Measurements from ENCODE around the gene ZNF41.
"Not testable (repeated sequence)": the region's sequence is repeated elsewhere in the genome, so short reads cannot be mapped to it uniquely, and the experiment has no call there.

The ZNF41 gene

DNA sequence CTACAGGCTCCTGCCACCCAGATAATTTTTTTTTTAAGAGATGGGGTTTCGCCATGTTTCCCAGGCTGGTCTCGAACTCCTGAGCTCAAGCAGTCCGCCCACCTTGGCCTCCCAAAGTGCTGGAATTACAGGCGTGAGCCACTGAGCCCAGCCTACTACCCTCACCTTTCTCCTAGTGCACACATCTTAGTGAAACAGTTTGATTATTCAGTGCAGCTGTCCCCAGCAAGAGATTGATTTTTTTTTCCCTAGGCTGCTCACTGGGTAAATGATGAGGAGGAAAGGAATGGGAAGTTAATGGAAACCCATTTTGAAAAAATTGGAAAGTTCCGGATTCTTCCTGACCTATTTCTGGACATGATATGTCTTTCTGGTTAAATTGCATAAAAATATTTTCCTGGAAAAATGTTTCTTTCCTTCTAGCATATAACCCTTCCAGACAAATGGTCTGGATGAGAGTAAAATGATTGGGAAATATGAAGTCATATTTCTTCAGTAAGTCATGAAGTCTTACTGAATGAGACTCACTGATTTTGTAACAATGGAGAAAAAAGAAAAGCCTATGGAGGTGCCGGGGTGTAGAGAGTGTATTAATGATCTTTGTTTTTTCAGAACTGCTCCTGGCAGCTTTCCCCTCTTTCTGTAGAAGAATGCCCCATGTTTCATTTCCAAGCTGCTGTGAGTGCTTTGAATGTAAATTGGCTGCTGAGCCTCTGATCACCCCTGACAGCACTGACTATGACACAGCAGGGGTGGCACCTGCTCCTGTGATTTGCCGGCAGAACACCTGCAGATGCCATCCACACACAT is 19.5 kb upstream of the ZNF41 start:
- no peak for DNase-seq
- Mint-ChIP-seq H3K4me1 (peaks cover 14% of the 10 kb centered on the region), H3K27ac (no peak overlapping the region), H3K27me3 (no peaks in the 10 kb centered on the region), H3K4me3 (no peak overlapping the region), H3K36me3 (no peaks in the 10 kb centered on the region), H3K9me3 (no peaks in the 10 kb centered on the region)
- CTCF ChIA-PET, result no interaction called here

GRCh38 chrX:47501226-47502074 is 18.4 kb upstream of the ZNF41 start:
- H3K27ac Mint-ChIP-seq, result no peak overlapping the region

GRCh38 chrX:47500554-47500953 is 17.5 kb upstream of the ZNF41 start:
- no peak overlapping the region for H3K4me3 Mint-ChIP-seq
- no peaks in the 10 kb centered on the region for H3K9me3 Mint-ChIP-seq
- H3K4me1 Mint-ChIP-seq, result peaks cover 16% of the 10 kb centered on the region
- H3K27me3 Mint-ChIP-seq, result no peaks in the 10 kb centered on the region
- no peak for DNase-seq
- no peaks in the 10 kb centered on the region for H3K36me3 Mint-ChIP-seq
- no peak overlapping the region for H3K27ac Mint-ChIP-seq
- CTCF ChIA-PET, result interaction anchor here (2.4 kb wide), 1 partner anchor 23 kb away, joined by 7 read pairs; no protein-coding TSS in a partner anchor

More at GRCh38 chrX:47501226-47502074, 18.4 kb upstream of the ZNF41 start:
- Mint-ChIP-seq H3K36me3 (no peaks in the 10 kb centered on the region), H3K27me3 (no peaks in the 10 kb centered on the region), H3K9me3 (no peaks in the 10 kb centered on the region), H3K4me1 (peaks cover 16% of the 10 kb centered on the region), H3K4me3 (no peak overlapping the region)
- CTCF ChIA-PET, result interaction anchor here (2.4 kb wide), 1 partner anchor 22 kb away, joined by 7 read pairs; no protein-coding TSS in a partner anchor
- DNase-seq, result no peak

DNA sequence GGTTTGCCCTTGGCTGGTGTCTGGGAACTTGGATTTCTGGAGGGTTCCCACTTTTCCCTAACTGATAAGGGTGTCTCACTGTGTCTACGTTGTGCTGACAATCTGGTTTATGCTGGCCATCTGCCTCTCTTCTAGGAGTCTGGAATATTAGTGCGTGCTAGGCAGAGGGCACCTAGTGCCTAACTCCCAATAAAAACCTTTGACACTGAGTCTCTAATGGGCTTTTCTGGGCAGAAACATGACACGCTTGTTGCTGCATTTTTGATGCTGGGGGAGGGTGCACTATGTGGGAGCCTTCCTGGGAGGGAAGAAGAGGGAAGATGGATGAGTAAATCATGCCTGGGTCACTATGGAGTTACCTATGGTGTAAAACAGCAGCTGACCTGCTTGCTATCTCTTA is 16.3 kb upstream of the ZNF41 start:
- no peaks in the 10 kb centered on the region for H3K36me3 Mint-ChIP-seq
- no peak overlapping the region for H3K4me3 Mint-ChIP-seq
- CTCF ChIA-PET, result interaction anchor here (1.1 kb wide), 1 partner anchor 22 kb away, joined by 4 read pairs; no protein-coding TSS in a partner anchor
- no peak overlapping the region for H3K27ac Mint-ChIP-seq
- no peaks in the 10 kb centered on the region for H3K9me3 Mint-ChIP-seq
- H3K4me1 Mint-ChIP-seq, result peaks cover 16% of the 10 kb centered on the region
- no peak for DNase-seq
- no peaks in the 10 kb centered on the region for H3K27me3 Mint-ChIP-seq

DNA sequence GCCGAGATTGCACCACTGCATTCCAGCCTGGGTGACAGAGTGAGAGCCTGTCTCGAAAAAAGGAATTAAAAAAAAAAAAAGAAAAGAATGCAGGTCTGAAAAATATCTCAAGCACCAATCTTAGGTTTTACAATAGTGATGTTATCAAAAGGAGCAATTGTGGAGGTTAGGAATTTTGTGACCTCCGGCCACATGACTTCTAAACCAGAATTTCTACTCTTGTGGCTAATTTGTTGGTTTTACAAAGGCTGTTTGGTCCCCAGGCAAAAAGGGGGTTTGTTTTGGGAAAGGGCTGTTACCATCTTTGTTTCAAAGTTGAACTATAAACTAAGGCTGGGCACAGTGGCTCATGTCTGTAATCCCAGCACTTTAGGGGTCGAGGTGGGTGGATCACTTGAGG is 15.4 kb upstream of the ZNF41 start:
- Mint-ChIP-seq H3K4me1 (peaks cover 16% of the 10 kb centered on the region), H3K27ac (no peak overlapping the region), H3K27me3 (no peaks in the 10 kb centered on the region), H3K36me3 (no peaks in the 10 kb centered on the region), H3K9me3 (no peaks in the 10 kb centered on the region), H3K4me3 (no peak overlapping the region)
- DNase-seq, result no peak
- CTCF ChIA-PET, result no interaction called here

DNA sequence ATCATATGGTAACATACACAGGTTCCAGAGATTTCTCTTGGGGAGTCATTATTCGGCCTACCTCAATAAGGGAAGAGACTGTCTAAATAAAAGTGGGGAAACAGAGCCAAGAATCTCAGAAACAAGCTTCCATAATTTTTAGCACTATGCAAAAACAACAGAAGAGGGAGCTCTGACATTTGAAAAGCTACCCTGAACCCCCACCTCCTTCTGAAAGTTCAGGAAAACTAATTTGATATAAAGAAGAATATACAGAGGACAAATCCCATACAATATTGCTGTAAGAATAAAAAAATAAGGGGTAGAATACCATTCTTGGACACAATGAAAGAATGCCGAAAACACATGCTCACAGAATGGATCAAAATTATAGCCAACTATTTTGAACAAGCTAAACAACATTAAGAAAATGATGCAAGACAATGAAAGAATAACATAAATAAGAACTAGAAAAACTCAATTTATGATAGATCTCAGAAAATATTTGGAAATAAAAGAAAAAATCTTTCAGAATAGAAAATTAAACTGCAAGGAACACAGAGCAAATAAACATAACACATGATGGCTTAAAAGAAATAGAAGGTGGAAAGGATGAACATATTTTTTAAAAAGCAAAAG is 14.4 kb upstream of the ZNF41 start:
- H3K36me3 Mint-ChIP-seq, result no peaks in the 10 kb centered on the region
- CTCF ChIA-PET, result interaction anchor here (0.6 to 1.2 kb wide), 4 partner anchors 21 to 649 kb away, joined by 3 to 6 read pairs (median 6); no protein-coding TSS in a partner anchor
- H3K27ac Mint-ChIP-seq, result no peak overlapping the region
- peaks cover 16% of the 10 kb centered on the region for H3K4me1 Mint-ChIP-seq
- H3K27me3 Mint-ChIP-seq, result no peaks in the 10 kb centered on the region
- DNase-seq, result no peak
- H3K9me3 Mint-ChIP-seq, result no peaks in the 10 kb centered on the region
- no peak overlapping the region for H3K4me3 Mint-ChIP-seq

GRCh38 chrX:47492133-47492532 is 9.1 kb upstream of the ZNF41 start:
- DNase-seq, H3K27me3 Mint-ChIP-seq, CTCF ChIA-PET, H3K36me3 Mint-ChIP-seq, H3K4me3 Mint-ChIP-seq, H3K27ac Mint-ChIP-seq, H3K9me3 Mint-ChIP-seq, H3K4me1 Mint-ChIP-seq: not testable (repeated sequence)

DNA sequence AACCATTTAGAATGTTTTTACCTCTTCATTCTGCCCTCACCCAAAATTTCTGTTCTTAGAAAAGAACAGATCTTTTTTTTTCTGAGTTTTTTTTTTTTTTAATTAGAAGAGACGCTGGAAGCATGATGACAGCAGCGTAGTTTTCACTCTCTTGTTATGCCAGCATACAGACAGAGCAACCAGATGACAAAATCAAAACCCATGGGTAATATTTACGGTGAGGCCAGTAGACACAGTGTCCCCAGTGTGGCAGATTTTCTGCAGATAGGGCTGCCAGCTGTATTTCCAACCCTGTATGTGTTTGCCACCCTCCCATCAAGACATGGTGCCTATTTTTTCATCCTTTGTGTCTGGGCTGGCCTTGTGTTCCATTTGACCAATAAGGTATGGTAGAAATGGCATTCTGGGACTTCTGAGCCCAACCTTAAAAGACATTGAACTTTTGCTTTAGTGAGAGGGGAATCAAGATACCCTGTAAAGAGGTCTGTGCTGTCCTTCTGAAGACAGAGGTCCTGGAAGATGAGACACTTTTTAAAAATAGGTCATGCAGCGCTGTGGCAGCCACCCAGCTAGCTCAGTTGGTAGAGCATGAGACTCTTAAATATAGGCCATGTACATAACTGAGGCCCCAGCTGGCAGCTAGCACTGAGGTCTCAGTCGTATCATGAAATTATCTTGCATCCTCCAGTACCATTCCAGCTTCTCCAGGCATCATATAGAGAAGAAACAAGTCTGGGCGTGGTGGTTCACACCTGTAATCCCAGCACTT is 6.7 kb upstream of the ZNF41 start:
- Mint-ChIP-seq H3K27me3 (no peaks in the 10 kb centered on the region), H3K4me1 (peaks cover 9% of the 10 kb centered on the region), H3K4me3 (no peak overlapping the region), H3K36me3 (peaks cover 2% of the 10 kb centered on the region), H3K27ac (no peak overlapping the region), H3K9me3 (no peaks in the 10 kb centered on the region)
- CTCF ChIA-PET, result no interaction called here
- DNase-seq, result no peak

GRCh38 chrX:47484885-47485284 is 1.9 kb upstream of the ZNF41 start:
- Mint-ChIP-seq H3K4me1 (peaks cover 37% of the 10 kb centered on the region), H3K36me3 (peaks cover 5% of the 10 kb centered on the region), H3K4me3 (no peak overlapping the region), H3K27ac (no peak overlapping the region), H3K27me3 (no peaks in the 10 kb centered on the region), H3K9me3 (no peaks in the 10 kb centered on the region)
- CTCF ChIA-PET, result no interaction called here
- no peak for DNase-seq

DNA sequence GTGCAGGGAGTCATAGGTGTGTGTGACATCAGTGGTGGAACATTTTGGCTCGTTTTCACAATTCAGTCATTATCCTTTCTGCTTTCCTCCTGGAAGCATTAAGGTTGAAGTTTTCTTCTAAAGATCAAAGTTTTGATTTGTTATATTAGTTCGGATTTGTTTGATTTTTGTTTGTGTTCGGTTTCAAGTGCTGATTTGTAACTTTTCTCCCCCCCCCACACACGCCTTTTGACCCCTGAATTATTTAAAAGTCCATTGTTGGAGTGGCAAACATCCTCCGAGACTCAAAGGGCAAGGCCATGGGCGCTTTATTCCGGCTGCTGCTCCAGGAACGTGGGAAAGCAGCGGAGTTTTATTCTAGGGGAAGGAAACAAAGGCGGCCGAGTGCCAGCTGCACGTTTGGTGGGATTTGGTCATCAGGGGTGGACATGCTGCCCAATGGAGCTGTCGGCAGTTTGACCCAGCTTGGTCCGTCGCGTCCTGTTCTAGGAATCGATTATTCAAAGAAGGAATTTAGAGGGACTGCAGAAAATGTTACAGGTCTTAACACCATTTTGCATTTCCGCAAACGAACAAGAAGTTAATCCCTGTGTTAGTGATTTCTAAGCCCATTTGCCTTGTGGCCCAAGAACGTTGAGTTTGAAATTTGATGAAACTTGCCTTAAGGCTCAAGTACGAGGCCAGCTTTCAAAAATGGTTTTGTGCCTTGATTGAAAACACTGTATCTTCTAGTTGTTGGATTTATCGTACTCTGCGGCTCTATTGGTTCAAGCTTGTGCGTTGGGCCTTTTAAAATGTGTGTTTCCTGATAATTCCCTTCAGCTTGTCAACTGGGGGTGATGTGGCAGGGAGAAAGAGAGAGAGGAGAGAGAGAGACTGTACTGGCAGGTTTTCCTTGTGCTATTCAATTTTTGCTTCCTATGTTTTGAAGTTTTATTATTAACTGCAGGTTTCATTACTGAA is 565 bp upstream of the ZNF41 start:
- Mint-ChIP-seq H3K9me3 (no peaks in the 10 kb centered on the region), H3K36me3 (peaks cover 7% of the 10 kb centered on the region), H3K27ac (peak overlapping the region; percentile 97), H3K4me3 (peak overlapping the region; percentile 83), H3K4me1 (peaks cover 39% of the 10 kb centered on the region), H3K27me3 (no peaks in the 10 kb centered on the region)
- CTCF ChIA-PET, result interaction anchor here (1.0 kb wide), 1 partner anchor 40 kb away, joined by 3 read pairs; no protein-coding TSS in a partner anchor
- no peak for DNase-seq

- no peak for DNase-seq
- H3K4me3 Mint-ChIP-seq, result peak overlapping the region; percentile 83
- H3K27me3 Mint-ChIP-seq, result no peaks in the 10 kb centered on the region
- H3K9me3 Mint-ChIP-seq, result no peaks in the 10 kb centered on the region
- peak overlapping the region; percentile 97 for H3K27ac Mint-ChIP-seq
- H3K4me1 Mint-ChIP-seq, result peaks cover 39% of the 10 kb centered on the region
- H3K36me3 Mint-ChIP-seq, result peaks cover 14% of the 10 kb centered on the region
- CTCF ChIA-PET, result no interaction called here
These were observed 934 bp downstream of the ZNF41 start for GRCh38 chrX:47482065-47482511.

DNA sequence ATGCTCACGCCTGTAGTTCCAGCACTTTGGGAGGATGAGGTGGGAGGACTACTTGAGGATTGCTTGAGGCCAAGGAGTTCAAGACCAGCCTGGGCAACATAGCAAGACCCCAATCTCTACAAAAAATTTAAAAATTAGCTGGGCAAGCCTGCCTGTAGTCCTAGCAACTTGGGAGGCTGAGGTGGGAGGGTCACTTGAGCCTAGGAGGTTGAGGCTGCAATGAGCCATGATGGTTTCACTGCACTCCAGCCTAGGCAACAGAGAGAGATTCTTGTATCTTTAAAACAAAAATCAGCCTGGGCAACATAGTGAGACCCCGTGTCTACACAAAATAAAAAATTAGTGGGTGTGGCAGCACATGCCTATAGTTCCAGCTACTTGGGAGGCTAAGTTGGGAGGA is 1.9 kb downstream of the ZNF41 start:
- H3K27me3 Mint-ChIP-seq, result no peaks in the 10 kb centered on the region
- CTCF ChIA-PET, result no interaction called here
- peak overlapping the region; percentile 83 for H3K4me3 Mint-ChIP-seq

GRCh38 chrX:47480576-47480975 is 2.4 kb downstream of the ZNF41 start:
- CTCF ChIA-PET, result no interaction called here
- H3K4me1 Mint-ChIP-seq, result peaks cover 42% of the 10 kb centered on the region
- no peak overlapping the region for H3K4me3 Mint-ChIP-seq
- no peak for DNase-seq
- H3K9me3 Mint-ChIP-seq, result no peaks in the 10 kb centered on the region
- H3K27me3 Mint-ChIP-seq, result no peaks in the 10 kb centered on the region
- no peak overlapping the region for H3K27ac Mint-ChIP-seq
- H3K36me3 Mint-ChIP-seq, result peaks cover 18% of the 10 kb centered on the region

More for the DNA sequence above, 1.9 kb downstream of the ZNF41 start:
- no peak for DNase-seq
- H3K9me3 Mint-ChIP-seq, result no peaks in the 10 kb centered on the region
- peaks cover 39% of the 10 kb centered on the region for H3K4me1 Mint-ChIP-seq
- peaks cover 17% of the 10 kb centered on the region for H3K36me3 Mint-ChIP-seq
- H3K27ac Mint-ChIP-seq, result no peak overlapping the region

All from activated naive CD4-positive, alpha-beta T cell treated with anti-CD3 and anti-CD28 coated beads, Interleukin-2, amount 10 ng/mL, durations not matched to agents 7 days and 5 days (primary cell).